ENCODE measurements around the gene SPCS3.

SPCS3 gene

GRCh38 chr4:176354884-176355283 is 35.1 kb downstream of the SPCS3 start:
- DNase-seq = no peak

- DNase-seq = no peak
These were observed 37.8 kb downstream of the SPCS3 start for GRCh38 chr4:176357359-176358082.

DNA sequence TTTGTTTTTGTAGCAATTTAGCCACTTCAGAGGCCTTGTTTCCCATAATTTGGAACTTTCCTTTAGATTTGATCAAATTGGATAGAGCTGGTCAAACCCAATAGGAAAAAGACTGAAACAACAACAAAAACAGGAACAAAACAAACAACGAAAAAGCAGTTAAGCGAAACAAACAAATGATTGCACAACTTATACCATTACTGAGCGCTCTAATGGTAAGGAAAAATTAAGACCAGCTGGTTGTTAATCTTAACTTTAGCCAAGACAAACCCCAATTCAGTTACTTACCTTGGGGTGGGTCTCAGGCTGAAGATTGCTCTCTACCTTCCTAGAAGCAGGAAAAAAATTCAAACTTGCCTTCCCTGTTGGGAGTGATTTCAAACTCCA is 38.3 kb downstream of the SPCS3 start:
- DNase-seq = no peak

GRCh38 chr4:176359590-176359989 is 39.8 kb downstream of the SPCS3 start:
- no peak for DNase-seq

GRCh38 chr4:176360446-176360845 is 40.7 kb downstream of the SPCS3 start:
- no peak for DNase-seq

DNA sequence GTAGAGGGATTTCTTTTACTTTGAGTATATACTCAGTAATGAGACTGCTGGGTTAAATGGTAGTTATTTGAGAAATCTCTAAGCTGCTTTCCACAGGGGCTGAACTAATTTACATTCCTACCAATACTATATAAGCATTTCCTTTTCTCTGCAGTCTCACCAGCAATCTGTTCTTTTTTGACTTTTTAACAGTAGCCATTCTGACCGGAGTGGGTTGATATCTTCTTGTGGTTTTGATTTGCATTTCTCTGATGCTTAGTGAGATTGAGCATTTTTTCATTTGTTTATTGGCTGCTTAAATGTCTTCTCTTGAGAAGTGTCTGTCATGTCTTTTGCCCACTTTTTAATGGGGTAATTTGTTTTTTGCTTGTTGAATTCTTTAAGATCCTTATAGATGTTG is 43.3 kb downstream of the SPCS3 start:
- no peak for DNase-seq

- DNase-seq = no peak
These were observed 48.2 kb downstream of the SPCS3 start for GRCh38 chr4:176367771-176368465.

DNA sequence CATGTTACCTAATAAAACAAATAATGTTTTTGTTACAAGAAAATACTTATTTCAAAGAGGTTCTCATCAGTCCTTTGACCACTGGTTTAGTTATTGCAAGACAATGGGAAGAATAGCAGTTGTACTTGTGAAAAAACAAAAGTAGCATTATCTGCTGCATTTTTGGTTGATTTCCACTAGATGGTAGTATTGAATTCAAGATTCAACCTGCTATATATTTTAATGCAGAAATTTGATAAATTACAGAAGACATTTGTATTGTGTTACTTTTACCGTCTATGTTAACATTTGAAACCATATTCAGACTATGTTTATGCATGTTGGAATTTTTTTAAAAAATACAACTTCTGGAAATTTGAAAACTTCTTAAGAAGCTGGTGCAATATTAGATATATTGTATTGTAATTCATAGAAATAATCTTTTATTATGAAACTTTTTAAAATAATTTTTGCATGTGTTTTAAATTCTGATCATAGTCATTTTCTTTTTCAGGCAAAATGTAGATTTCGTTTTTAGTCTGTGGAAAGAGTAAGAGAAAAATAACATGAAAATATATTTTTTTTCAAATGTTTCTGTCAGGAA is 56.4 kb downstream of the SPCS3 start:
- no peak for DNase-seq

- DNase-seq = no peak
These were observed 58.0 kb downstream of the SPCS3 start for GRCh38 chr4:176377780-176378179.

- no peak for DNase-seq
These were observed 60.8 kb downstream of the SPCS3 start for GRCh38 chr4:176380352-176381157.
